Activated T-helper 1 cell treated with anti-CD3 and anti-CD28 coated beads, Interleukin-12 subunit alpha, Interleukin-12 subunit beta, Interleukin-2, Interleukin-4 antibody, amounts not matched to agents 30 ng/mL and 10 ng/mL and 1 ng/mL, durations not matched to agents 14 hours and 24 hours and 36 hours (primary cell): ENCODE results near the gene SHROOM3. TPM values are rescaled to one million over a fixed set of nuclear protein-coding genes. Genes with fewer than 3 reads are reported as not detected.

Experiments
- DNase-seq: peaks from one replicate; pipeline ENCODE4 v3.0.0; 2021; ENCODE audit warnings: low spot score
- H3K27ac Mint-ChIP-seq: one replicate; pipeline ENCODE4 v1.8.0; 2021; ENCODE audit warnings: mild to moderate bottlenecking, mixed read lengths
- H3K27me3 Mint-ChIP-seq: one replicate; pipeline ENCODE4 v1.8.0; 2022; ENCODE audit warnings: mild to moderate bottlenecking, moderate library complexity, mixed read lengths; ENCODE audit not compliant: insufficient read depth
- H3K36me3 Mint-ChIP-seq: one replicate; pipeline ENCODE4 v1.8.0; 2021; ENCODE audit warnings: low read depth, mixed read lengths
- H3K4me1 Mint-ChIP-seq: one replicate; pipeline ENCODE4 v1.8.0; 2021; ENCODE audit warnings: low read depth, mixed read lengths
- H3K4me3 Mint-ChIP-seq: one replicate; pipeline ENCODE4 v1.8.0; 2021; ENCODE audit warnings: mild to moderate bottlenecking, moderate library complexity, mixed read lengths
- H3K9me3 Mint-ChIP-seq: one replicate; pipeline ENCODE4 v1.8.0; 2021; ENCODE audit warnings: mixed read lengths
- intact Hi-C: fragments of 100-400 bp; cut with micrococcal nuclease; formaldehyde crosslinking; loops from one replicate; pipeline ENCODE4 v1.15.1; 2024
- total RNA-seq: library from RNA; stranded (reverse); gene quantifications from 2 replicates; pipeline ENCODE4 v1.2.3, GENCODE V29; 2022

SHROOM3 gene
- total RNA-seq, 1 donor from 2014 or later = 0.05 TPM

GRCh38 chr4:76589872-76590797 is 155.1 kb downstream of the SHROOM3 start:
- H3K4me3 Mint-ChIP-seq = no peak overlapping the region
- no peaks in the 10 kb centered on the region for H3K4me1 Mint-ChIP-seq
- H3K9me3 Mint-ChIP-seq = no peaks in the 10 kb centered on the region
- no peak for DNase-seq
- no peaks in the 10 kb centered on the region for H3K36me3 Mint-ChIP-seq
- intact Hi-C loops = no loop called here
- H3K27me3 Mint-ChIP-seq = peaks cover 39% of the 10 kb centered on the region
- no peak overlapping the region for H3K27ac Mint-ChIP-seq

DNA sequence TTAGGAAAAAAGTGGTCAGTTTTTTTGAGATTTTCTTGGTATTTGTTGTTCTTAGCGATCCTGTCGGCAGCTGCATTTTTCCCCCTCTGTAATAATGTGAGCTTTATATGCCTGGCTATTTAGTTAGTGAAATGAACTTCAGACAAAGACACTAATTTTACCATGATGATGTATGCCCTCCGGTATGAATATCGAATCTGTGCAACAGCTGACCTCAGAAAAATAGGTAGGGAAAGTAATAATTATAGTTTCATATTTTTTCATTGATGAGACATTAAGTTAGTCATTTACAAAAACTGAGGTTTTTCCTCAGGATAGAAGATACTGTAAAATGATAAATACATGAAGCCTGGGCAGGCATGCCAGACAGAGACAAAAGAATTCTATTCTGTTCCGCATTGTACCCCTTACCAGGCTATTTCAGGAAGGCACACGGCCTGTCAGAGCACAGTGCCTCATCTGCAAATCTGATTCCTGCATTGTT is 155.8 kb downstream of the SHROOM3 start:
- intact Hi-C loops = no loop called here
- H3K27ac Mint-ChIP-seq = no peak overlapping the region

DNA sequence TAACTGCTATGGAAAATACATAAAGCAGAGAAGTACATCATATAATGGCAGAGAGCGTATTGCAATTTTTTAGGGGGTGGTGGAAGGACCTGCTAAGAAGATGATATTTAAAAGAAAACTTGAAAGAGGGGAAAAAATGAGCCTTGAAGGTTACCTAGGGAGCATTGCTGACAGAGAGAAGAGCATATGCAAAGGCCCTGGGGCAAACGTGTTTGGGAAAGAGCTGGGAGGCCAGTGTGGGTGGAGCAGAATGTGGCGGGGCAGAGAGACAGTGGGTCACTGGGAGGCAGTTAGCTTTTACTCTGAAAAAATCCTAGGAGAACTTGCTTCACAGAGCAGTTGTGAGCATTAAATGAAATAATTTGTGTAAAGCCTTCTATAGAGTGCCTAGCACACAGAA is 157.0 kb downstream of the SHROOM3 start:
- intact Hi-C loops = no loop called here
- Mint-ChIP-seq H3K27ac (no peak overlapping the region), H3K4me1 (no peaks in the 10 kb centered on the region), H3K27me3 (peaks cover 21% of the 10 kb centered on the region), H3K36me3 (no peaks in the 10 kb centered on the region), H3K4me3 (no peak overlapping the region), H3K9me3 (no peaks in the 10 kb centered on the region)
- DNase-seq = no peak

More for the DNA sequence above, 155.8 kb downstream of the SHROOM3 start:
- Mint-ChIP-seq H3K9me3 (no peaks in the 10 kb centered on the region), H3K27me3 (peaks cover 32% of the 10 kb centered on the region), H3K4me1 (no peaks in the 10 kb centered on the region), H3K4me3 (no peak overlapping the region), H3K36me3 (no peaks in the 10 kb centered on the region)
- DNase-seq = no peak

DNA sequence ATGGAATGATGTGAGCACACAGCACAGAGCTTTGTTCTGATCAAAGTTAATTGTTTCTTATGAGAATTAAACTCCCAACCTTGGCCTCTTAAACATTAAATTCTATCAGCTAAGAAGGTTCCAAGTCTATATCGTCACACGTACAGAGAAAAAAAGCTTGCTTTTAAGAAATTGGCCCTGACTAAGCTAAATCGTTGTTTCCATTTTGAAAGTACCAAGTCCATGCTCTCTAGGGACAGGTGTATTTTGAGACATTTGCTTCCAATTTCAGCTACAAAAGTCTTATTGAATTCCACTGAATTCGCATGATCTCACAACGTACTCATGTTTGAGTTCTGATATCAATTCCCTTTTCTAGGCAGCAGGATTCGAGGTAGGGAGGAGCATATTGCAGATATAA is 157.4 kb downstream of the SHROOM3 start:
- H3K27ac Mint-ChIP-seq = no peak overlapping the region
- intact Hi-C loops = no loop called here

GRCh38 chr4:76594173-76594572 is 159.1 kb downstream of the SHROOM3 start:
- H3K36me3 Mint-ChIP-seq = no peaks in the 10 kb centered on the region
- H3K9me3 Mint-ChIP-seq = no peaks in the 10 kb centered on the region
- no peak overlapping the region for H3K4me3 Mint-ChIP-seq
- no peaks in the 10 kb centered on the region for H3K4me1 Mint-ChIP-seq
- H3K27me3 Mint-ChIP-seq = peaks cover 8% of the 10 kb centered on the region
- no peak overlapping the region for H3K27ac Mint-ChIP-seq
- DNase-seq = no peak
- intact Hi-C loops = no loop called here

More for the DNA sequence above, 157.4 kb downstream of the SHROOM3 start:
- Mint-ChIP-seq H3K9me3 (no peaks in the 10 kb centered on the region), H3K27me3 (peaks cover 19% of the 10 kb centered on the region), H3K36me3 (no peaks in the 10 kb centered on the region), H3K4me1 (no peaks in the 10 kb centered on the region), H3K4me3 (no peak overlapping the region)
- no peak for DNase-seq

- Mint-ChIP-seq H3K9me3 (no peaks in the 10 kb centered on the region), H3K4me1 (no peaks in the 10 kb centered on the region), H3K36me3 (no peaks in the 10 kb centered on the region), H3K27ac (no peak overlapping the region), H3K4me3 (no peak overlapping the region), H3K27me3 (peaks cover 2% of the 10 kb centered on the region)
- DNase-seq = no peak
- intact Hi-C loops = no loop called here
These were observed 160.4 kb downstream of the SHROOM3 start for GRCh38 chr4:76595435-76595834.

- Mint-ChIP-seq H3K27ac (no peak overlapping the region), H3K4me1 (no peaks in the 10 kb centered on the region), H3K9me3 (no peaks in the 10 kb centered on the region), H3K36me3 (no peaks in the 10 kb centered on the region), H3K4me3 (no peak overlapping the region), H3K27me3 (peaks cover under 1% of the 10 kb centered on the region)
- DNase-seq = no peak
- intact Hi-C loops = no loop called here
These were observed 161.7 kb downstream of the SHROOM3 start for GRCh38 chr4:76596713-76597112.

GRCh38 chr4:76597423-76597979 is 162.5 kb downstream of the SHROOM3 start:
- Mint-ChIP-seq H3K36me3 (no peaks in the 10 kb centered on the region), H3K4me1 (no peaks in the 10 kb centered on the region), H3K4me3 (no peak overlapping the region), H3K9me3 (no peaks in the 10 kb centered on the region), H3K27me3 (no peaks in the 10 kb centered on the region), H3K27ac (no peak overlapping the region)
- intact Hi-C loops = no loop called here
- DNase-seq = no peak

- Mint-ChIP-seq H3K27me3 (peaks cover 3% of the 10 kb centered on the region), H3K4me3 (no peak overlapping the region), H3K4me1 (no peaks in the 10 kb centered on the region), H3K36me3 (no peaks in the 10 kb centered on the region), H3K9me3 (no peaks in the 10 kb centered on the region), H3K27ac (no peak overlapping the region)
- DNase-seq = no peak
- intact Hi-C loops = no loop called here
These were observed 165.4 kb downstream of the SHROOM3 start for GRCh38 chr4:76600447-76600846.

DNA sequence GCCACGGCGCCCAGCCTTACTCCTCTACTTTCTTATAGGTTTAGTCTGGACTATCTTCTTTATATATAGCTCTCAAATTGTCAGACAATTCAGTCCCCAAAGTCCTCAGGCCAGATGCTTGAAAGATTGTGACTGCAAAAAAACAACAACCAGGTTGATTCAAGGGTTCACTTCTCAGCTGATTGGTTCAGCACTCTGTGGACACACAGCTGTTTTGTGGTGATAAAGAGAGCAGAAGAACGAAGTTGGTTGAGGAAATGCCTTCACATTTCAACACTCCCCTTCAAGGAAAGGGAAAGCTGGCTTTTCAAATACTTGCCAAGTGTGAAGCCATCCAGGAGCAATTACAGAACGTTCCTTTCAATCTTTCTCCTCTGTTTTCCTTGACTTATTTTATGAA is 166.8 kb downstream of the SHROOM3 start:
- Mint-ChIP-seq H3K4me3 (no peak overlapping the region), H3K4me1 (no peaks in the 10 kb centered on the region), H3K27ac (no peak overlapping the region), H3K36me3 (no peaks in the 10 kb centered on the region), H3K9me3 (no peaks in the 10 kb centered on the region), H3K27me3 (peaks cover 3% of the 10 kb centered on the region)
- no peak for DNase-seq
- intact Hi-C loops = no loop called here

- intact Hi-C loops = no loop called here
- H3K9me3 Mint-ChIP-seq = no peaks in the 10 kb centered on the region
- no peak overlapping the region for H3K4me3 Mint-ChIP-seq
- H3K27me3 Mint-ChIP-seq = peaks cover 10% of the 10 kb centered on the region
- H3K4me1 Mint-ChIP-seq = no peaks in the 10 kb centered on the region
- no peak for DNase-seq
- H3K36me3 Mint-ChIP-seq = no peaks in the 10 kb centered on the region
- H3K27ac Mint-ChIP-seq = no peak overlapping the region
These were observed 170.1 kb downstream of the SHROOM3 start for GRCh38 chr4:76605099-76605563.

DNA sequence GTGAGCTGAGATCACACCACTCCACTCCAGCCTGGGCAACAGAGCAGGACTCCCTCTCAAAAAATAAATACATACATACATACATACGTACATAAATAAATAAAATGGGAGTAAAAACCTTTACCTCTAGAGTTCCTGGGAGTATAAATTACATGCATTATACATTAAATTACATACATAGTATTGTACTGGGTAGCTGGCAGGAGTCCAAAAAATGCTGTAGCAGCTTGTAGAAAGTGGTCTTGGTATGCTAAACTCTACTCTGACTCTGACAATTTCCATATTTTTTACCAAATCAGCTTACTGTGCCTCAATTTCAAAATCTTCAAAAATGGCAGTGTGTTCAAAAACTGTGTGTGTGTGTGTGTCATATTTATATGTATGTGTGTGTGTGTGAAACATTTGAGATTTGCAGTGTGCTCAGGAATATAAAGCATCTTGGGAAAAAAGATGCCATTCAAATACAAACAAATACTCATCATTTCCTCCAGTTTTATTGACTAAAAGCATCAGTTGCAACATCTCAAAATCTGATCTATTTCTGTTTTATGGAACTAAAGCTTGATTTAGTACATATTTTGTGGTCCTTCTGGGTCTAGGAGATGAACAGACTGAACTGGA is 171.7 kb downstream of the SHROOM3 start:
- no peaks in the 10 kb centered on the region for H3K36me3 Mint-ChIP-seq
- H3K27me3 Mint-ChIP-seq = peaks cover 15% of the 10 kb centered on the region
- H3K27ac Mint-ChIP-seq = no peak overlapping the region
- no peaks in the 10 kb centered on the region for H3K4me1 Mint-ChIP-seq
- intact Hi-C loops = no loop called here
- no peak for DNase-seq
- H3K4me3 Mint-ChIP-seq = no peak overlapping the region
- H3K9me3 Mint-ChIP-seq = no peaks in the 10 kb centered on the region

GRCh38 chr4:76607266-76607799 is 172.3 kb downstream of the SHROOM3 start:
- no peak overlapping the region for H3K4me3 Mint-ChIP-seq
- H3K9me3 Mint-ChIP-seq = no peaks in the 10 kb centered on the region
- no peaks in the 10 kb centered on the region for H3K4me1 Mint-ChIP-seq
- no peak overlapping the region for H3K27ac Mint-ChIP-seq
- DNase-seq = no peak
- H3K36me3 Mint-ChIP-seq = no peaks in the 10 kb centered on the region
- H3K27me3 Mint-ChIP-seq = peaks cover 15% of the 10 kb centered on the region
- intact Hi-C loops = no loop called here
